Measurements from ENCODE around the gene NOS1AP.
"Not testable (repeated sequence)": the region's sequence is repeated elsewhere in the genome, so short reads cannot be mapped to it uniquely, and the experiment has no call there.

The NOS1AP gene

DNA sequence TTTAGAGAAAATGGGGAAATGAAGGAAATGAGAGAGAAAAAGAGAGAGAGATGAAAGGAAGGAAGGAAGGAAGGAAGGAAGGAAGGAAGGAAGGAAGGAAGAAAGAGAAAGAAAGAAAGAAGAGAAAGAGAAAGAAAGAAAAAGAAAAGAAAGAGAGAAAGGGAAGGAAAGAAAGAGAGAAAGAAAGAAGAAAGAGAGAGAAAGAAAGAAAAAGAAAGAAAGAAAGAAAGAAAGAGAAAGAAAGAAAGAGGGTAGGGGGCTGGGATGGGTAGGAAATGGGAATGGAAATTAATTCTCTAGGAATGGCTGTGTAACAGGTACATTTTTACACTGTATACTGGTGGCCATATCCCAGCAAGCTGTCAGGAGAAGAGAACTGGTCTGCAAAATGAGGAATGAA, 346.7 kb downstream of the NOS1AP start:
- DNase-seq (ENCODE audit: low spot score), result no peak

DNA sequence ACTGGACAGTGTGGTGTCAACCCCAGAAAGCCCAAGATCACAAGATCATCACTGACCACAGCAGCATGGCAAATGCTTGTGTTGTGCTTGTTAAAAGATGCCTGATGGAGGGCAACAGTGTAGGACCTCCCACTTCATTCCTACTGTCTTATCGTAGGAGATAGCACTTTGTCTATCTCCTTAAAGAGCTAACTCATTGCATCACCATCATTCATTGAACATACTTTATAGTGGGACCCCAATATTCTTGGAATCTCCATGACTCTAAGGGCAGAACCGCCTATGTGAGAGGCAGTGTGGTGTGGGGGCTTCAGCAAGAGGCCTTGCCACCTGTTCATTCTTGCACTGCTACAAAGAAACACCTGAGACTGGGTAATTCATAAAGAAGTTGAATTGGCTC, 347.4 kb downstream of the NOS1AP start:
- no peak for DNase-seq (ENCODE audit: low spot score)

DNA sequence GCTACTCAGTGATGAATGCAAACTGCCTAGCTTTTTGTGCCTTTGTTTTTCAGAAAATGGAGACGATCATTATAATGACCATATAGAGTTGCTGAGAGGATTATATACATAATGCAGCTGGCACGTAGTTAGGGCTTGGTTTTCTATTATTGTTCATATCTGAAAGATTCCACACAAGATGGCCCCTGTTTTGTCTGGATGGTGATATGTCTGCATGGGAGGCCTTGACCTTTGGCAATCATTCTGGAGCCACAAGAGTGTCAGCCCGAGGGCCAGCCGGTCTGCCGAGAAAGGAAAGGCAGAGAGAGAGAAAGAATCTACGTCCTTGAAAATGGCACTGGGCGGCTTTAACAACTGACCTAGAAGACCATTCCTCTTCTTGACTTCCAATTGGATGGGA, 348.2 kb downstream of the NOS1AP start:
- DNase-seq (ENCODE audit: low spot score), result no peak

DNA sequence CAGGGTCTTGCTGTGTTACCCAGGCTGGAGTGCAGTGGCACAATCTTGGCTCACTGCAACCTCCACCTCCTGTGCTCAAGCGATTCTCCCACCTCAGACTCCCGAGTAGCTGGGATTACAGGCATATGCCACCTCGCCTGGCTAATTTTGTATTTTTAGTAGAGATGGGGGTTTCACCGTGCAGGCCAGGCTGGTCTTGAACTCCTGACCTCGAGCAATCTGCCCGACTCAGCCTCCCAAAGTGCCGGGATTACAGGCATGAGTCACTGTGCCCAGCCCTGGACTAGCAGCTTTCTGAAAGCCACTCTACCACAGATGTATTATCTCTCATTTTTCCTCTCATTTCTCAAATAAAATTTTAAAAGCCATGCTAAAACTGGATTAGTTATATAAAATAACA, 349.1 kb downstream of the NOS1AP start:
- DNase-seq (ENCODE audit: low spot score), result not testable (repeated sequence)

DNA sequence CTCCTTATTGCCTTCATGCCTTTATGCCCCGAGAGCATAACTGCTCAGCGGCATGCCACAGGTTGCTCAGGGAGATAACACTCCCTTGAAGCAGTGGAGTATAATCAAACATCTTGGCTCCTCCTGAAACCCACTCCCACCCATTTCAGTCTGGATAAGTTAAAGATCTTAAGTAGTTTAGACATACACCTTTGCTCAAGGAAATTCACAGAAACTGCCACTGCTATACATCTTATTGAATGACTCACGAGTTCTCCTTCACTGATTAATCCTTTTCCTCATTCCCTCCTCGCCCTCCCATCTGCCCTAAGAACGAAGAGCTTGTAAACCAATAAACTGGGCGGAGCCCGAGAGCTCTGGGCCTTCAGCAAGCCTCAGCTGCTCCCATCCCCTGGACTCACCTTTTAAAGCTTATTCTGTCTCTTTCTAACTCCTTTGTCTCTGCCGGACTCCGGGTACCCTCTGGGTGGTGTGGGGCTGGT, 350.0 kb downstream of the NOS1AP start:
- not testable (repeated sequence) for DNase-seq (ENCODE audit: low spot score)
